Common myeloid progenitor, CD34-positive (primary cell): ENCODE data around the gene NUAK1.

Source experiments
- CTCF ChIA-PET: fragments of 350-600 bp; sonication (Branson Sonifier 250); formaldehyde crosslinking; loops from one replicate; lab custom pipeline; 2021; ENCODE audit warnings: antibody characterized with exemption; lab: Charles Lee
- POLR2A ChIA-PET: fragments of 350-600 bp; sonication (Branson Sonifier 250); formaldehyde crosslinking; loops from one replicate; lab custom pipeline; 2021; ENCODE audit warnings: antibody characterized with exemption; lab: Charles Lee
- DNase-seq, 3 donors: peaks; one replicate each; pipeline versions ENCODE4 v3.0.0 to v3.0.0-alpha.2; 2013
- H3K27ac ChIP-seq, 2 experiments: 1 replicate in 1 of 2; 2 replicates in 1 of 2; pipeline ENCODE4 v1.7.0; 2013; ENCODE audit warnings: inconsistent platforms in 2 of 2, low read length in 2 of 2, mild to moderate bottlenecking in 2 of 2, low read depth in 1 of 2, moderate library complexity in 1 of 2; ENCODE audit not compliant: severe bottlenecking in 2 of 2, insufficient read depth in 1 of 2, poor library complexity in 1 of 2
- H3K27me3 ChIP-seq, 5 experiments: replicated peaks in 2 of 5; 1 replicate in 3 of 5; 2 replicates in 2 of 5; pipeline versions ENCODE4 v1.6.1 to v1.7.0; 2013; ENCODE audit warnings: low read length in 4 of 5, mild to moderate bottlenecking in 2 of 5, moderate library complexity in 2 of 5, inconsistent platforms in 1 of 5; ENCODE audit not compliant: insufficient read depth in 5 of 5, control insufficient read depth in 4 of 5
- H3K36me3 ChIP-seq, 4 experiments: 1 replicate in 2 of 4; 2 replicates in 2 of 4; pipeline versions ENCODE4 v1.6.1 to v1.7.0; 2013; ENCODE audit warnings: low read length in 3 of 4, control low read depth in 1 of 4, mild to moderate bottlenecking in 1 of 4; ENCODE audit not compliant: control insufficient read depth in 4 of 4, insufficient read depth in 4 of 4
- H3K4me1 ChIP-seq, 4 experiments: 1 replicate in 3 of 4; 2 replicates in 1 of 4; pipeline versions ENCODE4 v1.6.1 to v1.7.1; 2013; ENCODE audit warnings: low read length in 3 of 4, mild to moderate bottlenecking in 3 of 4, control low read depth in 1 of 4, inconsistent platforms in 1 of 4, moderate library complexity in 1 of 4; ENCODE audit not compliant: control insufficient read depth in 4 of 4, insufficient read depth in 4 of 4; ENCODE audit errors: control extremely low read depth in 1 of 4
- H3K4me3 ChIP-seq, 7 experiments: 1 replicate in 4 of 7; 2 replicates in 3 of 7; pipeline versions ENCODE4 v1.5.1 to v1.7.0; 2013; ENCODE audit warnings: mild to moderate bottlenecking in 7 of 7, low read length in 6 of 7, moderate library complexity in 6 of 7, inconsistent platforms in 2 of 7, low read depth in 2 of 7, control low read depth in 1 of 7; ENCODE audit not compliant: insufficient read depth in 4 of 7, control insufficient read depth in 1 of 7; ENCODE audit errors: extremely low read depth in 1 of 7
- H3K9me3 ChIP-seq, 5 experiments: 1 replicate in 4 of 5; 2 replicates in 1 of 5; pipeline versions ENCODE4 v1.6.1 to v1.7.1; 2013; ENCODE audit warnings: low read length in 4 of 5, mild to moderate bottlenecking in 2 of 5, inconsistent platforms in 1 of 5, low read depth in 1 of 5, moderate library complexity in 1 of 5; ENCODE audit not compliant: control insufficient read depth in 4 of 5, insufficient read depth in 2 of 5; ENCODE audit errors: control extremely low read depth in 1 of 5
- WGBS: methylation state at CpG from one replicate; pipeline ENCODE4 v1.1.5; 2013; ENCODE audit not compliant: insufficient coverage; 5-methylcytosine and 5-hydroxymethylcytosine counted together

NUAK1 gene

GRCh38 chr12:106119301-106119700 lies 19.5 kb downstream of the NUAK1 start:
- CTCF ChIA-PET: interaction anchor here (1.1 to 1.9 kb wide), 2 partner anchors 15 to 21 kb away, joined by 3 to 4 read pairs; no protein-coding TSS in a partner anchor
- Histone ChIP-seq H3K4me3 (no peak overlapping the region), H3K27me3 (peaks cover 0 to 22% (median 8%) of the 10 kb centered on the region in 5 experiments), H3K4me1 (no peaks in the 10 kb centered on the region), H3K9me3 (no peaks in the 10 kb centered on the region), H3K36me3 (no peaks in the 10 kb centered on the region), H3K27ac (no peak overlapping the region)
- 95% methylated on average over 7 of the region's 9 CpGs for WGBS
- no peak for DNase-seq
- POLR2A ChIA-PET: no interaction called here

- ChIA-PET POLR2A (no interaction called here), CTCF (interaction anchor here (1.9 kb wide), 1 partner anchor 16 kb away, joined by 4 read pairs; no protein-coding TSS in a partner anchor)
- Histone ChIP-seq H3K9me3 (no peaks in the 10 kb centered on the region), H3K36me3 (no peaks in the 10 kb centered on the region), H3K27ac (no peak overlapping the region), H3K4me3 (no peak overlapping the region), H3K27me3 (peaks cover 0 to 23% (median 8%) of the 10 kb centered on the region in 5 experiments), H3K4me1 (no peaks in the 10 kb centered on the region)
- 91% methylated on average over 8 of the region's 8 CpGs for WGBS
- DNase-seq: no peak
These were observed 20.2 kb downstream of the NUAK1 start for GRCh38 chr12:106118381-106119130.

- DNase-seq: no peak
- H3K36me3 ChIP-seq: no peaks in the 10 kb centered on the region
- CTCF ChIA-PET: no interaction called here
- H3K27ac ChIP-seq: no peak overlapping the region
- H3K4me1 ChIP-seq: no peaks in the 10 kb centered on the region
- POLR2A ChIA-PET: no interaction called here
- no peaks in the 10 kb centered on the region for H3K9me3 ChIP-seq
- no peak overlapping the region for H3K4me3 ChIP-seq
- WGBS: 91% methylated on average over 11 of the region's 11 CpGs
- H3K27me3 ChIP-seq: peaks cover 0 to 24% (median 7%) of the 10 kb centered on the region in 5 experiments
These were observed 23.3 kb downstream of the NUAK1 start for GRCh38 chr12:106115440-106115839.

- Histone ChIP-seq H3K4me1 (no peaks in the 10 kb centered on the region), H3K9me3 (no peaks in the 10 kb centered on the region), H3K36me3 (no peaks in the 10 kb centered on the region), H3K27ac (no peak overlapping the region), H3K27me3 (peaks cover 2 to 33% (median 9%) of the 10 kb centered on the region in 5 experiments), H3K4me3 (no peak overlapping the region)
- POLR2A ChIA-PET: no interaction called here
- CTCF ChIA-PET: interaction anchor here (1.5 kb wide), 1 partner anchor 694 kb away, joined by 3 read pairs; no protein-coding TSS in a partner anchor
- 94% methylated on average over 4 of the region's 5 CpGs for WGBS
- DNase-seq: no peak
These were observed 24.2 kb downstream of the NUAK1 start for GRCh38 chr12:106114447-106115068.

GRCh38 chr12:106113824-106114446 lies 24.8 kb downstream of the NUAK1 start:
- WGBS: 88% methylated on average over 7 of the region's 10 CpGs
- Histone ChIP-seq H3K9me3 (no peaks in the 10 kb centered on the region), H3K36me3 (no peaks in the 10 kb centered on the region), H3K4me3 (no peak overlapping the region), H3K27ac (no peak overlapping the region), H3K4me1 (no peaks in the 10 kb centered on the region), H3K27me3 (peaks cover 2 to 37% (median 7%) of the 10 kb centered on the region in 5 experiments)
- no peak for DNase-seq
- ChIA-PET CTCF (interaction anchor here (1.5 kb wide), 1 partner anchor 693 kb away, joined by 3 read pairs; no protein-coding TSS in a partner anchor), POLR2A (no interaction called here)

GRCh38 chr12:106113446-106113823 lies 25.3 kb downstream of the NUAK1 start:
- no peaks in the 10 kb centered on the region for H3K4me1 ChIP-seq
- H3K27me3 ChIP-seq: peaks cover 4 to 37% (median 10%) of the 10 kb centered on the region in 5 experiments
- ChIA-PET CTCF (no interaction called here), POLR2A (no interaction called here)
- no peak overlapping the region for H3K27ac ChIP-seq
- WGBS: no CpG with 5 or more reads among the region's 1 CpG
- no peak for DNase-seq
- H3K36me3 ChIP-seq: no peaks in the 10 kb centered on the region
- H3K4me3 ChIP-seq: no peak overlapping the region
- H3K9me3 ChIP-seq: no peaks in the 10 kb centered on the region
